ENCODE data around the gene CLSTN2. TPM values are rescaled to one million over a fixed set of nuclear protein-coding genes. Genes with fewer than 3 reads are reported as not detected.

CLSTN2 gene
- total and polyA plus RNA-seq, 2 of the 8 experiments (the other 6 are each of a cell fraction or from before 2014, with no cell fraction given): 0.39 to 0.52 TPM

DNA sequence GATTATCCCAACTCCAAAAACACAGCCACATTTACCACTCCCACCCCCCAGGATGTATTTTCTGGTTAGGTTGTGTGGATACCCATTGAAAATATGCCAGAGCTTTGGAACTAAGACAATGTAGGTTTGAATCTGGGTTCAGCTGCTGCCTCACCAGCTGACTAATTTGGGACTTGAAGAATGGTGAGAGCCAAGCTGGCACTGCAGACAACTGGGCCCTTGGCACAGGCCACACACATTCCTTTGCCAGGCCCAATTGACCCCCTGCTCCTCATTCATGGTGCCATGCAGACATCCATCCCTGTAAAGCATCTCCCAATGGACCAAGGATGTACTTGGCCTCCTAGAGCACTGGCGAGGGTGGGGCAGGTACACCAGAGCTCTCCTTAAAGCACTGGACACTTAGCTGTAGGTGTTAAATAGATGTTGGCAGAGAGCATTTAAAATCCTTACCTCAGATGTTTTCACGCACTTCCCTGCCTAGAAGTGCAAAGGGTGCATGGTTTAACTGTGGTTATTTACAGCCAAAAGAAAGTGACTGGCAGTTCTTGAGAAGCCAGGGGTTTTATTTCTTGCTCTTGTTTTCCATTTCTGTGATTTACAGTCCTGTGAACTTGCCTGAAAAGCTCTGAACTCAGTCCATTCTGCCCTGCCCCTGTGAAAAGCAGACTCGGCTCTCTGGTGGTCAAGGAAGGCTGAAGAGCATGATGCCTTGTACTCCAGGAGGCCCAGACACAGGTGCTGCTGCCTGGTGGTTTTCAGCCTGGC is 138.5 kb downstream of the CLSTN2 start:
- no peak for DNase-seq (ENCODE audit: low read depth in 1 of 2, low spot score in 2 of 2)
- no peak overlapping the region for H4K5ac ChIP-seq (ENCODE audit: insufficient read length, low read depth, low read length)
- ChIA-PET CTCF (ENCODE audit: partially characterized antibody) (interaction anchor here (1.0 to 1.4 kb wide), 4 partner anchors 12 to 55 kb away, joined by 3 to 4 read pairs (median 3); no protein-coding TSS in a partner anchor), POLR2A (ENCODE audit: partially characterized antibody) (no interaction called here)
- no peak overlapping the region for H3K4me3 ChIP-seq (ENCODE audit: extremely low read depth in 1 of 4, insufficient read depth in 2 of 4, low read depth in 3 of 4, low read length in 4 of 4)
- no peak overlapping the region for H2AFZ ChIP-seq (ENCODE audit: low read length)
- H3K4ac ChIP-seq (replicated peaks; ENCODE audit: insufficient read length, low read depth, low read length): no peak overlapping the region
- no peak overlapping the region for H3K18ac ChIP-seq (ENCODE audit: extremely low read depth, low read length)
- H4K91ac ChIP-seq (replicated peaks; ENCODE audit: insufficient read length, low read length): no peak overlapping the region
- no peak overlapping the region for H2BK12ac ChIP-seq (ENCODE audit: low read depth, low read length)
- no peak for FAIRE-seq
- no peak overlapping the region for H2BK20ac ChIP-seq (ENCODE audit: low read length)
- H3K4me2 ChIP-seq (ENCODE audit: insufficient read depth in 1 of 2, low read depth in 2 of 2, low read length in 2 of 2): no peak overlapping the region
- no peak overlapping the region for H2BK5ac ChIP-seq (ENCODE audit: low read depth, low read length)
- no peak overlapping the region for H2AK5ac ChIP-seq (ENCODE audit: low read depth, low read length)
- no peak overlapping the region for H3K27ac ChIP-seq (ENCODE audit: low read depth, low read length)
- H3K27me3 ChIP-seq (replicated peaks in 1 of 4; ENCODE audit: control insufficient read depth in 3 of 4, extremely low read depth in 1 of 4, insufficient read depth in 3 of 4, low read length in 3 of 4): peaks cover 0 to 1% (median 0%) of the 10 kb centered on the region in 4 experiments; a peak in 1 of 7 replicates
- H2BK120ac ChIP-seq (replicated peaks; ENCODE audit: low read depth, low read length): no peak overlapping the region
- no peak overlapping the region for H3K9ac ChIP-seq (replicated peaks in 1 of 4; ENCODE audit: extremely low read depth in 1 of 4, low read depth in 3 of 4, low read length in 3 of 4)
- H3K36me3 ChIP-seq (ENCODE audit: control insufficient read depth in 2 of 4, insufficient read depth in 4 of 4, low read length in 3 of 4): no peaks in the 10 kb centered on the region
- no peaks in the 10 kb centered on the region for H3K9me3 ChIP-seq (ENCODE audit: insufficient read depth in 2 of 2, low read depth in 1 of 2, low read length in 1 of 2)
- no peaks in the 10 kb centered on the region for H3K23me2 ChIP-seq (ENCODE audit: low read depth, low read length)
- H4K8ac ChIP-seq (ENCODE audit: extremely low read depth, insufficient read depth, low read length): peak overlapping the region; percentile 1; the same call in 1 of the 2 replicates
- no peak overlapping the region for H3K23ac ChIP-seq (ENCODE audit: insufficient read length)
- no peaks in the 10 kb centered on the region for H4K20me1 ChIP-seq (replicated peaks in 1 of 2; ENCODE audit: control insufficient read depth in 1 of 2, insufficient read depth in 2 of 2, low read length in 2 of 2)
- no peak overlapping the region for H2BK15ac ChIP-seq (ENCODE audit: low read length)
- H3K14ac ChIP-seq (ENCODE audit: insufficient read length): no peak overlapping the region
- no peaks in the 10 kb centered on the region for H3K79me2 ChIP-seq (ENCODE audit: control insufficient read depth in 1 of 2, insufficient read depth in 2 of 2, low read length in 2 of 2)
- H3K4me1 ChIP-seq (replicated peaks in 1 of 4; ENCODE audit: control insufficient read depth in 3 of 4, insufficient read depth in 4 of 4, low read length in 3 of 4): no peaks in the 10 kb centered on the region
- no peaks in the 10 kb centered on the region for H3K79me1 ChIP-seq (ENCODE audit: low read depth, low read length)
- WGBS, 2 experiments (ENCODE audit: extremely low coverage in 1 of 2, insufficient coverage in 1 of 2, insufficient read length in 1 of 2, insufficient replicate concordance in 2 of 2, low coverage in 1 of 2, low lambda C conversion rate in 2 of 2, missing lambda C conversion rate in 1 of 2): 73% methylated on average over 3 of the region's 3 CpGs; no CpG with 5 or more reads in 1 of the 2 experiments
- H3K56ac ChIP-seq (replicated peaks; ENCODE audit: insufficient read length, low read depth, low read length): no peak overlapping the region
- no peak for TF ChIP-seq TAF7 (optimal IDR thresholded peaks at IDR 0.05; ENCODE audit: borderline replicate concordance, low read depth, low read length)
- TF ChIP-seq RFX5 (IDR thresholded peaks at IDR 0.05; ENCODE audit: borderline replicate concordance, low read depth, low read length): no peak
- no peak for TF ChIP-seq SP1 (IDR thresholded peaks at IDR 0.05; ENCODE audit: low read depth, low read length)
- TF ChIP-seq POLR2A (IDR thresholded peaks at IDR 0.05; ENCODE audit: control extremely low read depth in 1 of 2, low read depth in 2 of 2, low read length in 2 of 2): no peak
- TF ChIP-seq YY1 (IDR thresholded peaks at IDR 0.05; ENCODE audit: low read depth, low read length): no peak
- no peak for TF ChIP-seq JUN (IDR thresholded peaks at IDR 0.05; ENCODE audit: low read depth, low read length)
- TF ChIP-seq CEBPB (IDR thresholded peaks at IDR 0.05; ENCODE audit: low read depth, low read length): no peak
- TF ChIP-seq SRF (IDR thresholded peaks at IDR 0.05; ENCODE audit: low read depth, low read length): no peak
- TF ChIP-seq EZH2 (IDR thresholded peaks at IDR 0.05; ENCODE audit: low read depth, low read length, severe bottlenecking): no peak
- TF ChIP-seq SIRT6 (IDR thresholded peaks at IDR 0.05; ENCODE audit: low read length): no peak

Data from H1 (cell line).